Measurements from ENCODE around the gene MAVS.
A peak's percentile ranks its signal among the peaks of the same experiment; 100 is the strongest.
"Not testable (repeated sequence)": the region's sequence is repeated elsewhere in the genome, so short reads cannot be mapped to it uniquely, and the experiment has no call there.

Gene MAVS

GRCh38 chr20:3815703-3816315 is 30.8 kb upstream of the MAVS start:
- no peak for DNase-seq (ENCODE audit: low read depth)

- DNase-seq (ENCODE audit: low read depth), result peak; percentile 61
These were observed 28.2 kb upstream of the MAVS start for GRCh38 chr20:3818155-3819151.

GRCh38 chr20:3819411-3820047 is 27.1 kb upstream of the MAVS start:
- no peak for DNase-seq (ENCODE audit: low read depth)

- DNase-seq (ENCODE audit: low read depth), result peak; percentile 95
These were observed 26.4 kb upstream of the MAVS start, which contains the start of gene AP5S1 for GRCh38 chr20:3820048-3820900. TSS of gene AP5S1 (plus strand) at chr20:3820547. CDS start at chr20:3822118, 1,571 bp downstream.

GRCh38 chr20:3820901-3821727 is 25.5 kb upstream of the MAVS start:
- no peak for DNase-seq (ENCODE audit: low read depth)

GRCh38 chr20:3821996-3822395 is 24.6 kb upstream of the MAVS start:
- no peak for DNase-seq (ENCODE audit: low read depth)

- DNase-seq (ENCODE audit: low read depth), result no peak
These were observed 22.8 kb upstream of the MAVS start for GRCh38 chr20:3823881-3824280.

- DNase-seq (ENCODE audit: low read depth), result no peak
These were observed 21.1 kb upstream of the MAVS start for GRCh38 chr20:3825526-3825925.

- DNase-seq (ENCODE audit: low read depth), result no peak
These were observed 20.2 kb upstream of the MAVS start for GRCh38 chr20:3826420-3826819.

- DNase-seq (ENCODE audit: low read depth), result peak; percentile 67
These were observed 17.8 kb upstream of the MAVS start for GRCh38 chr20:3828798-3829197.

- not testable (repeated sequence) for DNase-seq (ENCODE audit: low read depth)
These were observed 16.7 kb upstream of the MAVS start for GRCh38 chr20:3829891-3830290.

- no peak for DNase-seq (ENCODE audit: low read depth)
These were observed 10.5 kb upstream of the MAVS start for GRCh38 chr20:3836132-3836531.

- no peak for DNase-seq (ENCODE audit: low read depth)
These were observed 7.3 kb upstream of the MAVS start for GRCh38 chr20:3839328-3839727.

GRCh38 chr20:3840201-3840600 is 6.4 kb upstream of the MAVS start:
- DNase-seq (ENCODE audit: low read depth), result not testable (repeated sequence)

GRCh38 chr20:3842348-3842930 is 4.2 kb upstream of the MAVS start:
- DNase-seq (ENCODE audit: low read depth), result no peak

GRCh38 chr20:3843490-3843889 is 3.1 kb upstream of the MAVS start:
- peak; percentile 69 for DNase-seq (ENCODE audit: low read depth)

- not testable (repeated sequence) for DNase-seq (ENCODE audit: low read depth)
These were observed 2.5 kb upstream of the MAVS start for GRCh38 chr20:3843990-3844619.

GRCh38 chr20:3846378-3846739 is 275 bp upstream of the MAVS start:
- DNase-seq (ENCODE audit: low read depth), result no peak

- no peak for DNase-seq (ENCODE audit: low read depth)
These were observed 851 bp downstream of the MAVS start for GRCh38 chr20:3847429-3847940.

GRCh38 chr20:3848565-3848964 is 1.9 kb downstream of the MAVS start:
- DNase-seq (ENCODE audit: low read depth), result no peak

Measured in fibroblast of gingiva (primary cell).